MM.1S (cell line): Measurements from ENCODE around the gene ELANE.

Experiments used
- DNase-seq: peaks from one replicate; pipeline ENCODE4 v3.0.0-alpha.2; 2015
- H2AFZ ChIP-seq: fragments of 300-600 bp; sonication (generic); 2 replicates; pipeline ENCODE4 v1.6.0; 2016; ENCODE audit warnings: antibody characterized with exemption, low read length
- H3F3A ChIP-seq: fragments of 300-600 bp; sonication (generic); 2 replicates; pipeline ENCODE4 v1.6.1; 2016; ENCODE audit warnings: mild to moderate bottlenecking, antibody characterized with exemption, low read length, moderate library complexity, mixed read lengths; ENCODE audit not compliant: insufficient read depth
- H3K27ac ChIP-seq: fragments of 300-600 bp; sonication (generic); 2 replicates; pipeline ENCODE4 v1.5.1; 2016; ENCODE audit warnings: mild to moderate bottlenecking, low read length
- H3K27me3 ChIP-seq: fragments of 300-600 bp; sonication (generic); replicated peaks from 2 replicates; pipeline ENCODE4 v1.6.0; 2016; ENCODE audit warnings: low read length; ENCODE audit not compliant: insufficient read depth
- H3K36me3 ChIP-seq: fragments of 300-600 bp; sonication (generic); replicated peaks from 2 replicates; pipeline ENCODE4 v1.6.1; 2016; ENCODE audit warnings: mild to moderate bottlenecking, low read length, mixed read lengths; ENCODE audit not compliant: insufficient read depth
- H3K4me1 ChIP-seq: fragments of 300-600 bp; sonication (generic); 2 replicates; pipeline ENCODE4 v1.6.1; 2016; ENCODE audit warnings: low read length, mixed read lengths
- H3K4me2 ChIP-seq: fragments of 300-600 bp; sonication (generic); 2 replicates; pipeline ENCODE4 v1.6.0; 2016; ENCODE audit warnings: low read depth, low read length
- H3K4me3 ChIP-seq: fragments of 300-600 bp; sonication (generic); 2 replicates; pipeline ENCODE4 v1.5.1; 2016; ENCODE audit warnings: low read length, mixed read lengths
- H3K79me2 ChIP-seq: fragments of 300-600 bp; sonication (generic); 2 replicates; pipeline ENCODE4 v1.6.1; 2016; ENCODE audit warnings: mixed run types, low read length, mixed read lengths
- H3K9ac ChIP-seq: fragments of 300-600 bp; sonication (generic); 2 replicates; pipeline ENCODE4 v1.6.1; 2016; ENCODE audit warnings: low read length, mixed read lengths
- H3K9me2 ChIP-seq: fragments of 300-600 bp; sonication (generic); replicated peaks from 2 replicates; pipeline ENCODE4 v1.6.1; 2016; ENCODE audit warnings: mild to moderate bottlenecking, low read length, mixed read lengths; ENCODE audit not compliant: insufficient read depth
- H3K9me3 ChIP-seq: fragments of 300-600 bp; sonication (generic); replicated peaks from 2 replicates; pipeline ENCODE4 v1.6.1; 2016; ENCODE audit warnings: mild to moderate bottlenecking, low read length, mixed read lengths; ENCODE audit not compliant: insufficient read depth
- H4K20me1 ChIP-seq: fragments of 300-600 bp; sonication (generic); 2 replicates; pipeline ENCODE4 v1.6.1; 2016; ENCODE audit warnings: mild to moderate bottlenecking, low read length, moderate library complexity, mixed read lengths; ENCODE audit not compliant: insufficient read depth
- CTCF ChIP-seq: fragments of 300-600 bp; sonication (generic); IDR thresholded peaks from 2 replicates; pipeline ENCODE4 v1.5.1; 2016; ENCODE audit warnings: antibody characterized with exemption, low read length, mixed read lengths
- EZH2 ChIP-seq: fragments of 300-600 bp; sonication (generic); optimal IDR thresholded peaks from 2 replicates; pipeline ENCODE3; 2017; ENCODE audit warnings: low read depth, mild to moderate bottlenecking, antibody characterized with exemption, low read length, mixed read lengths
- EZH2phosphoT487 ChIP-seq: fragments of 300-600 bp; sonication (generic); IDR thresholded peaks from 2 replicates; pipeline ENCODE4 v1.6.1; 2018; ENCODE audit warnings: antibody characterized with exemption, low read length

Gene ELANE

GRCh38 chr19:808423-808775, 43.7 kb upstream of the ELANE start:
- Histone ChIP-seq H3K36me3 (peaks cover 80% of the 10 kb centered on the region), H3K4me1 (no peaks in the 10 kb centered on the region), H3K9ac (no peak overlapping the region), H4K20me1 (peaks cover 26% of the 10 kb centered on the region), H3K4me2 (no peak overlapping the region), H3K27me3 (no peaks in the 10 kb centered on the region), H2AFZ (no peak overlapping the region), H3K9me2 (no peaks in the 10 kb centered on the region), H3K79me2 (peaks cover 72% of the 10 kb centered on the region), H3K9me3 (no peaks in the 10 kb centered on the region), H3F3A (peaks cover 23% of the 10 kb centered on the region), H3K27ac (no peak overlapping the region), H3K4me3 (no peak overlapping the region)
- no peak for DNase-seq
- TF ChIP-seq EZH2phosphoT487: no peak
- TF ChIP-seq EZH2: no peak
- no peak for TF ChIP-seq CTCF

- Histone ChIP-seq H3K27me3 (no peaks in the 10 kb centered on the region), H4K20me1 (peaks cover 10% of the 10 kb centered on the region), H3K27ac (no peak overlapping the region), H2AFZ (no peak overlapping the region), H3K79me2 (peaks cover 54% of the 10 kb centered on the region), H3K9me2 (no peaks in the 10 kb centered on the region), H3K9me3 (no peaks in the 10 kb centered on the region), H3K4me1 (no peaks in the 10 kb centered on the region), H3K4me3 (no peak overlapping the region), H3F3A (peaks cover 23% of the 10 kb centered on the region), H3K36me3 (peaks cover 61% of the 10 kb centered on the region), H3K4me2 (no peak overlapping the region), H3K9ac (no peak overlapping the region)
- no peak for DNase-seq
- TF ChIP-seq CTCF (no peak), EZH2 (no peak), EZH2phosphoT487 (no peak)
Observed at GRCh38 chr19:810077-810855, 41.8 kb upstream of the ELANE start.

GRCh38 chr19:810883-811489, 41.1 kb upstream of the ELANE start:
- H3F3A ChIP-seq: peaks cover 23% of the 10 kb centered on the region
- peaks cover 46% of the 10 kb centered on the region for H3K79me2 ChIP-seq
- no peaks in the 10 kb centered on the region for H3K9me3 ChIP-seq
- no peak overlapping the region for H3K4me3 ChIP-seq
- no peak overlapping the region for H3K27ac ChIP-seq
- no peak for DNase-seq
- H2AFZ ChIP-seq: no peak overlapping the region
- H3K4me2 ChIP-seq: no peak overlapping the region
- no peak for TF ChIP-seq CTCF
- H3K9ac ChIP-seq: no peak overlapping the region
- peaks cover 7% of the 10 kb centered on the region; the same call in 1 of the 2 replicates for H4K20me1 ChIP-seq
- H3K36me3 ChIP-seq: peaks cover 57% of the 10 kb centered on the region
- H3K9me2 ChIP-seq: no peaks in the 10 kb centered on the region
- H3K4me1 ChIP-seq: no peaks in the 10 kb centered on the region
- no peaks in the 10 kb centered on the region for H3K27me3 ChIP-seq
